ENCODE measurements around the gene CEACAM21. TPM values are rescaled to one million over a fixed set of nuclear protein-coding genes. Genes with fewer than 3 reads are reported as not detected.

Gene CEACAM21
- total RNA-seq, 2 experiments from 2014 or later: 30.7 to 34.9 TPM

DNA sequence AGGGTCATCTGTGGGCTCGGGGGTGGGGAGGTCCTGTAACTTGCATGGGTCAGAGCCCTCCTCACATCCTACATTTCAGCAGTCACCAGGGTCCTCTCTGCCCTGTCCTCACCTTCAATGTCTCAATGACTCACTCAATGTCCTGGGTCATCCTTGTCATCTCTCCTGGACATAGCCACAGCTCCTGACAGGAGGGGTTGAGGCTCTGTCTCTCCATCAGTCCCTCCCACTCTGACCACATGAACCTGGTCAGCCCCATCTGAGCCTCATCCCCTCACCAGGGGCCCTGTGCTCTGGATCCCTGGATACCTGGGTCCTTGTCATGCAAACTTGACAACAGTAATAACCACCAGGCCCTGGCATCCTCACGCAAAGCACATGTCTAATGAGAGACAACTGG lies 13.4 kb downstream of the CEACAM21 start:
- DNase-seq: no peak
- Mint-ChIP-seq H3K27ac (no peak overlapping the region), H3K4me3 (no peak overlapping the region), H3K36me3 (ENCODE audit: low read depth) (peaks cover 39% of the 10 kb centered on the region), H3K9me3 (no peaks in the 10 kb centered on the region), H3K4me1 (ENCODE audit: low read depth) (no peaks in the 10 kb centered on the region), H3K27me3 (no peaks in the 10 kb centered on the region)
- Histone ChIP-seq H3K4me1 (ENCODE audit: insufficient read depth, low read length) (no peaks in the 10 kb centered on the region), H3K36me3 (ENCODE audit: insufficient read depth, low read length) (peaks cover 33% of the 10 kb centered on the region), H3K4me3 (ENCODE audit: low read length) (no peak overlapping the region), H3K9me3 (ENCODE audit: control insufficient read depth in 1 of 2, insufficient read depth in 1 of 2, low read length in 2 of 2) (no peaks in the 10 kb centered on the region), H3K27me3 (ENCODE audit: control insufficient read depth in 1 of 2, insufficient read depth in 2 of 2, low read length in 2 of 2) (no peaks in the 10 kb centered on the region), H3K27ac (ENCODE audit: low read depth in 1 of 2, low read length in 2 of 2) (no peak overlapping the region)
- intact Hi-C loops (cut with DNase I, micrococcal nuclease): no loop called here
- CTCF ChIA-PET: no interaction called here
- POLR2A ChIA-PET: no interaction called here
- ATAC-seq (ENCODE audit: poor library complexity): no peak
- no peak for TF ChIP-seq CTCF (IDR thresholded peaks at IDR 0.05)

DNA sequence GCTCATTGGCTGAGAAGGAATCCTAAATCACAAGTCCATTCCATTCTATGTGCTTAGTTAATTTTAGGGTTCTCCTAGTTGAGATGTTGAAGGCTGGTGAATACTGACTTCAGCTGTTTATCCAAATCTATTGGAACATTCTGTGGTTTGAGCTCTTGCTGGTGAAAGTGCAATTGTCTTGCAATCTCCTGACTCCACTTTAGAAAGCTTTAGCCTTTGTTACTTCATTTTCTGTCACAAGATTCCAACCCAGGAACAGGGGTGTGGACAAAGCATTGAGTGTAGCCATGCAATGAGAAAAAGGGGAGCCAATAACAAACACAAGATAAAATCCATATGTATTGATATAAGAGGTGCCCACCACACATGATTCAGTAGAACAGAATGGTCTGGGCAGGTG lies 15.0 kb downstream of the CEACAM21 start:
- Histone ChIP-seq H3K27me3 (ENCODE audit: control insufficient read depth in 1 of 2, insufficient read depth in 2 of 2, low read length in 2 of 2) (no peaks in the 10 kb centered on the region), H3K27ac (ENCODE audit: low read depth in 1 of 2, low read length in 2 of 2) (no peak overlapping the region), H3K9me3 (ENCODE audit: control insufficient read depth in 1 of 2, insufficient read depth in 1 of 2, low read length in 2 of 2) (no peaks in the 10 kb centered on the region), H3K36me3 (ENCODE audit: insufficient read depth, low read length) (peaks cover 17% of the 10 kb centered on the region), H3K4me1 (ENCODE audit: insufficient read depth, low read length) (no peaks in the 10 kb centered on the region), H3K4me3 (ENCODE audit: low read length) (no peak overlapping the region)
- no peaks in the 10 kb centered on the region for H3K9me3 Mint-ChIP-seq
- POLR2A ChIA-PET: no interaction called here
- no peak for TF ChIP-seq CTCF (IDR thresholded peaks at IDR 0.05)
- H3K4me3 Mint-ChIP-seq: no peak overlapping the region
- DNase-seq: no peak
- intact Hi-C loops (cut with DNase I, micrococcal nuclease): no loop called here
- H3K36me3 Mint-ChIP-seq (ENCODE audit: low read depth): peaks cover 23% of the 10 kb centered on the region
- H3K27me3 Mint-ChIP-seq: peaks cover 9% of the 10 kb centered on the region
- no peak overlapping the region for H3K27ac Mint-ChIP-seq
- CTCF ChIA-PET: no interaction called here
- ATAC-seq (ENCODE audit: poor library complexity): no peak
- peaks cover 7% of the 10 kb centered on the region for H3K4me1 Mint-ChIP-seq (ENCODE audit: low read depth)

DNA sequence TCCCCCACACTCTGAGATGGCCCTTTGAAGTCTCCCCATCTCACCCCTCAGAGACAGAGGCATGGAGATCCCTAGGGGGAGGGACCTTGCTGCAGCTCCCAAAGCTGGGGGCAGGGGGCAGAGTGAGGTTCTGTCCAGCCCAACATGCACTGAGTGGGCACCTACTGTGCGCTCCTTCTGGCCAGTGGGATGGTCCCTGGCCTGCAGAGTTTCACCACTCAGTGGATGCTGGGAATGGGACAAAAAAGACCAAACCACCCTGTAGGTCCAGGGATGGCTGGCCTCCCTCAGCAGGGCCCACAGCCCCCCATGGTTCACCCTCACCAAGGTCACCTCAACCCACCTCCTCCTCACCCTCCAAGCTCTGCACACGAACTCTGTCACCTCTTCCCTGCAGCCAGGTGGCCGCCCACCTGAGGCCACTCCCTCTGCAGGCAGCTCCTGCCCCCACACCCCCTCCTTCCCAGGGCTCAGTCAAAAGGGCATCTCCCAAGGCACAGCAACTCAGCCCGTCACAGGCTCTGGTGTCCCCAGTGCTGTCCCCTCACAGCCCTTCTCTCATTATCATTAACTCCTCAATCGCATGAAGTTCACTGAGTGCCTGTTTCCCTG lies 16.1 kb downstream of the CEACAM21 start:
- no peak for TF ChIP-seq CTCF (IDR thresholded peaks at IDR 0.05)
- Histone ChIP-seq H3K27ac (ENCODE audit: low read depth in 1 of 2, low read length in 2 of 2) (no peak overlapping the region), H3K4me1 (ENCODE audit: insufficient read depth, low read length) (no peaks in the 10 kb centered on the region), H3K36me3 (ENCODE audit: insufficient read depth, low read length) (peaks cover 7% of the 10 kb centered on the region), H3K4me3 (ENCODE audit: low read length) (no peak overlapping the region), H3K9me3 (ENCODE audit: control insufficient read depth in 1 of 2, insufficient read depth in 1 of 2, low read length in 2 of 2) (no peaks in the 10 kb centered on the region), H3K27me3 (ENCODE audit: control insufficient read depth in 1 of 2, insufficient read depth in 2 of 2, low read length in 2 of 2) (no peaks in the 10 kb centered on the region)
- ChIA-PET CTCF (no interaction called here), POLR2A (no interaction called here)
- peaks cover 7% of the 10 kb centered on the region for H3K4me1 Mint-ChIP-seq (ENCODE audit: low read depth)
- ATAC-seq (ENCODE audit: poor library complexity) (no peak), DNase-seq (no peak)
- no peak overlapping the region for H3K4me3 Mint-ChIP-seq
- peaks cover 9% of the 10 kb centered on the region for H3K27me3 Mint-ChIP-seq
- intact Hi-C loops (cut with DNase I, micrococcal nuclease): no loop called here
- no peaks in the 10 kb centered on the region for H3K9me3 Mint-ChIP-seq
- no peak overlapping the region for H3K27ac Mint-ChIP-seq
- peaks cover 18% of the 10 kb centered on the region for H3K36me3 Mint-ChIP-seq (ENCODE audit: low read depth)

Measured in CD4-positive, alpha-beta T cell (primary cell).